Muscle layer of duodenum (tissue), 2 donors: Measurements from ENCODE around the gene NIBAN1.

Experiments
- H3K27ac ChIP-seq: one replicate; pipeline ENCODE4 v1.7.0; 2013; ENCODE audit warnings: mild to moderate bottlenecking, low read length
- H3K27me3 ChIP-seq: one replicate; pipeline ENCODE4 v1.7.0; 2013; ENCODE audit warnings: low read depth, mild to moderate bottlenecking, control low read depth, low read length
- H3K36me3 ChIP-seq, 2 donors: one replicate each; pipeline ENCODE4 v1.7.0; 2013; ENCODE audit warnings: low read length in 2 of 2, control low read depth in 1 of 2, mild to moderate bottlenecking in 1 of 2; ENCODE audit not compliant: insufficient read depth in 2 of 2, control insufficient read depth in 1 of 2
- H3K4me1 ChIP-seq, 2 donors: one replicate each; pipeline ENCODE4 v1.7.0; 2013; ENCODE audit warnings: low read length in 2 of 2, mild to moderate bottlenecking in 2 of 2, control low read depth in 1 of 2, moderate library complexity in 1 of 2; ENCODE audit not compliant: insufficient read depth in 2 of 2, control insufficient read depth in 1 of 2
- H3K4me3 ChIP-seq, 2 donors: one replicate each; pipeline ENCODE4 v1.7.0; 2013; ENCODE audit warnings: low read length in 2 of 2, low read depth in 1 of 2, mild to moderate bottlenecking in 1 of 2
- H3K9me3 ChIP-seq, 2 donors: one replicate each; pipeline ENCODE4 v1.7.0; 2013; ENCODE audit warnings: low read length in 2 of 2, control low read depth in 1 of 2, mild to moderate bottlenecking in 1 of 2; ENCODE audit not compliant: control insufficient read depth in 1 of 2
- donor health status: healthy.

Gene NIBAN1

GRCh38 chr1:184941410-184941733, 32.9 kb downstream of the NIBAN1 start:
- Histone ChIP-seq H3K36me3 (no peaks in the 10 kb centered on the region), H3K9me3 (no peaks in the 10 kb centered on the region), H3K4me1 (peaks cover 11 to 25% of the 10 kb centered on the region in 2 donors), H3K27ac (no peak overlapping the region), H3K27me3 (no peaks in the 10 kb centered on the region), H3K4me3 (no peak overlapping the region)

- no peaks in the 10 kb centered on the region for H3K9me3 ChIP-seq
- H3K4me1 ChIP-seq: peaks cover 11 to 27% of the 10 kb centered on the region in 2 donors
- no peak overlapping the region for H3K4me3 ChIP-seq
- H3K36me3 ChIP-seq: no peaks in the 10 kb centered on the region
- no peaks in the 10 kb centered on the region for H3K27me3 ChIP-seq
- H3K27ac ChIP-seq: no peak overlapping the region
These were observed 33.5 kb downstream of the NIBAN1 start for GRCh38 chr1:184940694-184941409.

GRCh38 chr1:184940226-184940625, 34.1 kb downstream of the NIBAN1 start:
- no peaks in the 10 kb centered on the region for H3K27me3 ChIP-seq
- H3K27ac ChIP-seq: no peak overlapping the region
- H3K36me3 ChIP-seq: no peaks in the 10 kb centered on the region
- no peaks in the 10 kb centered on the region for H3K9me3 ChIP-seq
- H3K4me1 ChIP-seq: peaks cover 11 to 21% of the 10 kb centered on the region in 2 donors
- H3K4me3 ChIP-seq: no peak overlapping the region

- H3K27ac ChIP-seq: no peak overlapping the region
- H3K36me3 ChIP-seq: no peaks in the 10 kb centered on the region
- no peaks in the 10 kb centered on the region for H3K9me3 ChIP-seq
- H3K4me3 ChIP-seq: no peak overlapping the region
- H3K4me1 ChIP-seq: peaks cover 0 to 13% of the 10 kb centered on the region in 2 donors
- H3K27me3 ChIP-seq: no peaks in the 10 kb centered on the region
These were observed 36.6 kb downstream of the NIBAN1 start for GRCh38 chr1:184937729-184938128.

- Histone ChIP-seq H3K4me1 (peaks cover 0 to 13% of the 10 kb centered on the region in 2 donors), H3K27ac (no peak overlapping the region), H3K27me3 (no peaks in the 10 kb centered on the region), H3K4me3 (no peak overlapping the region), H3K36me3 (no peaks in the 10 kb centered on the region), H3K9me3 (no peaks in the 10 kb centered on the region)
These were observed 38.1 kb downstream of the NIBAN1 start for GRCh38 chr1:184935920-184936798.

DNA sequence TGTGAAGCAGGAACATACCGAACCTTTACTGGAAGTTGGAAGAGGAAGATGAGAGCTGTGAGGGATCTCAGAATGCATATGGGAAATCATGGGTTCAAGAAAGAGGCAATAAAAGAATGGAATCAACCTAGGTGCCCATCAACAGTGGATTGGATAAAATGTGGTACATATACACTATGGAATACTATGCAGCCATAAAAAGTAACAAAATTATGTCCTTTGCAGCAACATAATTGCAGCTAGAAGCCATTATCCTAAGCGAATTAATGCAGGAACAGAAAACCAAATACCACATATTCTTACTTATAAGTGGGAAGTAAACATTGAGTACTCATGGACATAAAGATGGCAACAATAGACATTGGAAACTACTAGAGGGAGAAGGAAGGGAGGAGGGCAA, 40.4 kb downstream of the NIBAN1 start:
- no peaks in the 10 kb centered on the region for H3K27me3 ChIP-seq
- peaks cover 0 to 13% of the 10 kb centered on the region in 2 donors for H3K4me1 ChIP-seq
- H3K4me3 ChIP-seq: no peak overlapping the region
- H3K27ac ChIP-seq: no peak overlapping the region
- no peaks in the 10 kb centered on the region for H3K9me3 ChIP-seq
- H3K36me3 ChIP-seq: no peaks in the 10 kb centered on the region

DNA sequence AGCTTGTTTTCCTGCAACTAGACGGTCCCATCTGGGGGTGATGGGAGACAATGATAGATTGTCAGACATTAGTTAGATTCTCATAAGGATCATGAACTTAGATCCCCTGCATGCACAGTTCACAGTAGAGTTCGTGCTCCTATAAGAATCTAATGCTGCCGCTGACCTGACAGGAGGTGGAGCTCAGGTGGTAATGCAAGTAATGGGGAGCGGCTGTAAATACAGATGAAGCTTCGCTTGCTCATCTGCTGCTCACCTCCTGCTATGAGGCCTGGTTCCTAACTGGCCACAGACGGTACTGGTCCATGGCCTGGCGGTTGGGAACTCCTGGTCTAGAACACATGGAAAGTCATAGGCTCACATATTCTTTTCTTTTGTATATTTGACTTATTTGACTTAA, 42.0 kb downstream of the NIBAN1 start:
- Histone ChIP-seq H3K27ac (no peak overlapping the region), H3K9me3 (no peaks in the 10 kb centered on the region), H3K4me1 (peaks cover 0 to 13% of the 10 kb centered on the region in 2 donors), H3K36me3 (no peaks in the 10 kb centered on the region), H3K27me3 (no peaks in the 10 kb centered on the region), H3K4me3 (no peak overlapping the region)

DNA sequence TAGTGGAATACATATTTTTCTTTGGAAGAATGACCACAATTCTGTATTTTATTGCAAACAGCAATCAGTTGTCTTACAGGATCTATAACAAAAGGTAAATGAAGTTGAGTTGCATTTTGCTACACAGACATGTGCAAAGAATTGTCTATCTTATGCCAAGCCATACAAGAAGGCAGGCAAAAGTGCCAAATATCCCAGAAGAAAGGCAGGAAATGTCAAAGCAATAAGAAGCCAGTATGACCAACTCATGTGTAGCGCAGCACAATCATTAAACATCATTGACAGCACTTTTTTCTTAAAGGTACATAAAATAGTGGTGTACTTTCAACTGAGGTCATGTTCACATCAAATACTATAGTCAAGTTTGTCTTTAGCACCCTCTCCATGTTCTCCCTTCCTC, 42.7 kb downstream of the NIBAN1 start:
- H3K36me3 ChIP-seq: no peaks in the 10 kb centered on the region
- peaks cover 0 to 7% of the 10 kb centered on the region in 2 donors for H3K4me1 ChIP-seq
- no peaks in the 10 kb centered on the region for H3K27me3 ChIP-seq
- no peaks in the 10 kb centered on the region for H3K9me3 ChIP-seq
- H3K27ac ChIP-seq: no peak overlapping the region
- no peak overlapping the region for H3K4me3 ChIP-seq

GRCh38 chr1:184930645-184931044, 43.7 kb downstream of the NIBAN1 start:
- Histone ChIP-seq H3K27ac (no peak overlapping the region), H3K27me3 (no peaks in the 10 kb centered on the region), H3K4me1 (no peaks in the 10 kb centered on the region), H3K36me3 (no peaks in the 10 kb centered on the region), H3K4me3 (no peak overlapping the region), H3K9me3 (no peaks in the 10 kb centered on the region)

DNA sequence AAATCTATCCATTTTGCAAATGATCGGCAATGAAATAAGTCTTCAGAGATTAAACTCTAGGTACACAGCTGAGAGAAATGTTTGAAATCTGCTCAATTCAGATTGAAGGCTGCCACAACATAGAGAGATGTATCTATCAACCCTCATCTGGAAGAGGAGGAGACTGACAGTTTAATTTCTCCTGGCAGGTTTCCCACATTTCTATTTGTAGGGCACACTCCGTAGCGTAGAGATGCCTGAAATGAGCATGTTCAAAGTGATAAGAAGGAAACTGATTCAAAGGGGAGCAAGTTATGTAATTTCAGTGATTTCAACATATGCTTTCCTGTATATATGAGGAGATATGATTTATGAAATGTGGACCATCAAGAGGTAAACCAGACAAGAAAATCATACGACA, 44.1 kb downstream of the NIBAN1 start:
- Histone ChIP-seq H3K4me1 (no peaks in the 10 kb centered on the region), H3K4me3 (no peak overlapping the region), H3K27me3 (no peaks in the 10 kb centered on the region), H3K9me3 (no peaks in the 10 kb centered on the region), H3K27ac (no peak overlapping the region), H3K36me3 (no peaks in the 10 kb centered on the region)

DNA sequence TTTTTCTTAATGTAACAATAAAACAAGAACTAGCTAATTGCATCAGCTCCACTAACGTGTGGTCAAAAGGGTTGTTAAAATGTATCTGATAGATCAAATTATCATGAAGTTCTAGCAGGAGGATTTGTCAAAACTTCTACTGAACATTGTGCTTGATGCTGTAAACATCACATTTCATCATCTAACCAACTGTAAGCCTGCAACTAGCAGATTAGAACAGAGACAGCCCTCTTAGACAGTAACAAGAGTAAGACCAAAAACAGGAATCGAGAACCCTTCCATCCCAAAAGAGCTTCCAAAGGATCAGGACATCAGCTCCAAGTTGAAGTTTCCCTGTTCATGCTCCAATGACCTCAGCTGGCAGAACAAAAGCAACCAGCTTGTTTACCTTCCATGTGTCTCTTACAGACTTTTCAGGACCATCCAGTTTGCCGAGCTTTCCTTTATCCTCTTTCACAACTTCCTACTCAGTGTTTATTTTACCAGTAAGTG, 44.6 kb downstream of the NIBAN1 start:
- Histone ChIP-seq H3K27ac (no peak overlapping the region), H3K4me3 (no peak overlapping the region)

More for the DNA sequence above, 44.6 kb downstream of the NIBAN1 start:
- no peaks in the 10 kb centered on the region for H3K4me1 ChIP-seq
- H3K9me3 ChIP-seq: no peaks in the 10 kb centered on the region
- no peaks in the 10 kb centered on the region for H3K27me3 ChIP-seq
- H3K36me3 ChIP-seq: no peaks in the 10 kb centered on the region
